ENCODE data around the gene NEURL1B. TPM values are rescaled to one million over a fixed set of nuclear protein-coding genes. Genes with fewer than 3 reads are reported as not detected.

NEURL1B gene
- total and polyA plus RNA-seq, 10 of the 15 experiments (the other 5 are each of a cell fraction or from before 2014, with no cell fraction given), result 0.04 to 0.28 (median 0.05) TPM; not detected in 4

DNA sequence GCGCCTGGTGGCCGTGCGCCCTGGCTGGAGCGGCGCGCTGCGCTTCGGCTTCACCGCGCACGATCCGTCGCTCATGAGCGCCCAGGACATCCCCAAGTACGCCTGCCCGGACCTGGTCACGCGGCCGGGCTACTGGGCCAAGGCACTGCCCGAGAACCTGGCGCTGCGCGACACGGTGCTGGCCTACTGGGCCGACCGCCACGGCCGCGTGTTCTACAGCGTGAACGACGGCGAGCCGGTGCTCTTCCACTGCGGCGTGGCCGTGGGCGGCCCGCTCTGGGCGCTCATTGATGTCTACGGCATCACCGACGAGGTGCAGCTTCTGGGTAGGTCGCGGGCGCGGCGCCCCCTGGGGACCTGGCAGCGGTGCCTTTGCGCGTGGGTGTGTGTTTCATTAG, 28.9 kb downstream of the NEURL1B start:
- Histone ChIP-seq H3K9ac (ENCODE audit: control insufficient read depth, insufficient read depth, low read length) (no peak overlapping the region), H3K4me2 (ENCODE audit: control insufficient read depth, insufficient read depth) (no peak overlapping the region), H3K4me1 (ENCODE audit: control insufficient read depth, insufficient read depth, low read length) (no peaks in the 10 kb centered on the region), H3K36me3 (ENCODE audit: control insufficient read depth in 2 of 2, insufficient read depth in 2 of 2, low read length in 1 of 2) (no peaks in the 10 kb centered on the region), H3K27me3 (replicated peaks in 1 of 2; ENCODE audit: control insufficient read depth in 2 of 2, insufficient read depth in 2 of 2, low read length in 1 of 2) (no peaks in the 10 kb centered on the region; a peak in 2 of 4 replicates), H3K79me2 (ENCODE audit: control insufficient read depth, insufficient read depth, low read length) (no peaks in the 10 kb centered on the region), H3K4me3 (no peak overlapping the region), H3K9me3 (replicated peaks; ENCODE audit: control insufficient read depth, insufficient read depth, low read length) (no peaks in the 10 kb centered on the region), H4K20me1 (ENCODE audit: control insufficient read depth, insufficient read depth) (no peaks in the 10 kb centered on the region), H3K27ac (ENCODE audit: control insufficient read depth, insufficient read depth) (no peak overlapping the region), H2AFZ (ENCODE audit: control insufficient read depth, low read depth, low read length) (no peak overlapping the region)
- BruUV-seq (replicated peaks), result no TSS peak
- no peak for DNase-seq (ENCODE audit: low read depth, low spot score)
- ChIA-PET CTCF (no interaction called here), POLR2A (no interaction called here), SMC1A (ENCODE audit: uncharacterized antibody, unreplicated experiment) (no interaction called here), RAD21 (ENCODE audit: unreplicated experiment) (no interaction called here)
- intact Hi-C loops (cut with micrococcal nuclease; ENCODE audit: unreplicated experiment), result no loop called here
- no peak for FAIRE-seq
- in situ Hi-C loops (cut with MboI), result no loop called here
- WGBS (ENCODE audit: insufficient coverage, insufficient replicate concordance, low lambda C conversion rate, missing lambda C conversion rate), result 88% methylated on average over 51 of the region's 51 CpGs
- TF ChIP-seq TCF3 (IDR thresholded peaks at IDR 0.05; ENCODE audit: borderline replicate concordance, insufficient read depth, low read depth, low read length) (0 out of 2 replicates have a peak, but pooled peaks have one; percentile 19), ETV6 (conservative IDR thresholded peaks at IDR 0.05 in 1 of 2, IDR thresholded peaks at IDR 0.05 in 1 of 2; ENCODE audit: borderline replicate concordance in 1 of 2, low read depth in 1 of 2) (no peak)
- no peak for ATAC-seq

DNA sequence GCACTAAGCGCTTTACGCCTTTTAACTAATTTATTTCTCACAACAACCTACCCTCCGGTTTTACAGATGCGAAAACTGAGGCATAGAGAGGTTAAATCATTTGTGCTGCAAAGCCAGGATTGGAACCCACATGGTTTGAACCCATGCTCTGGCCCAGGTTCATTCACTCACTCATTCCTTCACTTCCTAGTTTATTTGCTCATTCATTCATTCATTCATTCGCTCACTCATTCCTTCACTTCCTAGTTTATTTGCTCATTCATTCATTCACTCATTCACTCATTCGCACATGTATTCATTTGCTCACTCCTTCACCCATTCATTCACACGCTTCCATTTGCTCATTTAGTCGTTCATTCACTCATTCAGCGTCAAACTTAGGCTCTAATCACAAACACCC, 29.4 kb downstream of the NEURL1B start:
- POLR2A ChIA-PET, result no interaction called here
- intact Hi-C loops (cut with micrococcal nuclease; ENCODE audit: unreplicated experiment) (no loop called here), in situ Hi-C loops (cut with MboI) (no loop called here)
- Histone ChIP-seq H3K27me3 (replicated peaks in 1 of 2; ENCODE audit: control insufficient read depth in 2 of 2, insufficient read depth in 2 of 2, low read length in 1 of 2) (no peaks in the 10 kb centered on the region; a peak in 1 of 4 replicates), H3K9me3 (replicated peaks; ENCODE audit: control insufficient read depth, insufficient read depth, low read length) (no peaks in the 10 kb centered on the region), H3K4me1 (ENCODE audit: control insufficient read depth, insufficient read depth, low read length) (no peaks in the 10 kb centered on the region), H3K4me2 (ENCODE audit: control insufficient read depth, insufficient read depth) (no peak overlapping the region), H3K79me2 (ENCODE audit: control insufficient read depth, insufficient read depth, low read length) (no peaks in the 10 kb centered on the region), H3K36me3 (ENCODE audit: control insufficient read depth in 2 of 2, insufficient read depth in 2 of 2, low read length in 1 of 2) (no peaks in the 10 kb centered on the region), H3K9ac (ENCODE audit: control insufficient read depth, insufficient read depth, low read length) (no peak overlapping the region), H2AFZ (ENCODE audit: control insufficient read depth, low read depth, low read length) (no peak overlapping the region), H4K20me1 (ENCODE audit: control insufficient read depth, insufficient read depth) (no peaks in the 10 kb centered on the region), H3K27ac (ENCODE audit: control insufficient read depth, insufficient read depth) (no peak overlapping the region), H3K4me3 (no peak overlapping the region)
- FAIRE-seq (no peak), DNase-seq (ENCODE audit: low read depth, low spot score) (no peak), ATAC-seq (no peak)
- BruUV-seq (replicated peaks), result no TSS peak
- CTCF ChIA-PET, result no interaction called here
- SMC1A ChIA-PET (ENCODE audit: uncharacterized antibody, unreplicated experiment), result no interaction called here
- RAD21 ChIA-PET (ENCODE audit: unreplicated experiment), result no interaction called here
- no peak for TF ChIP-seq TARDBP (IDR thresholded peaks at IDR 0.05; ENCODE audit: borderline replicate concordance)
- TF ChIP-seq MEF2B (IDR thresholded peaks at IDR 0.05; ENCODE audit: partially characterized antibody, poor library complexity, severe bottlenecking), result no peak
- TF ChIP-seq ZNF24 (IDR thresholded peaks at IDR 0.05), result peak; percentile 61; the same call in 1 of the 2 replicates
- no peak for TF ChIP-seq EED (IDR thresholded peaks at IDR 0.05; ENCODE audit: low read depth)
- 58% methylated on average over 9 of the region's 9 CpGs for WGBS (ENCODE audit: insufficient coverage, insufficient replicate concordance, low lambda C conversion rate, missing lambda C conversion rate)
